HG03571 (cell line): ENCODE data around the gene SUMO2.
"Not testable (repeated sequence)": the region's sequence is repeated elsewhere in the genome, so short reads cannot be mapped to it uniquely, and the experiment has no call there.

ENCODE experiments used
- ATAC-seq: cut with Tn5 transposase; IDR thresholded peaks from one replicate; pipeline ENCODE4 v1.9.1; 2021; ENCODE audit not compliant: unreplicated experiment

The SUMO2 gene

DNA sequence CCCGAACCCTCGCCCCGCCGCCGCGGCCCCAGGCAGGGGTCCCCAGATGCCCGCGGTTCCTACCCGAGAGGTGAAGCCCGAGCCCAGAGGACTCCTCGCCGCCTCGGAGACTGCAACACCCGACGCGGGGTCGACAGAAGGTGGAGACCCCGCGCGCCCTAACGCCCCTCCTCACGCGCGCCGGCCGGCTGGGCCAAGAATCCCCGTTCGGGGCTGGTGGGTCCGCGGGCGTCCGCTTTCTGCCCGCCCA is 515 bp downstream of the SUMO2 start:
- ATAC-seq: no peak

DNA sequence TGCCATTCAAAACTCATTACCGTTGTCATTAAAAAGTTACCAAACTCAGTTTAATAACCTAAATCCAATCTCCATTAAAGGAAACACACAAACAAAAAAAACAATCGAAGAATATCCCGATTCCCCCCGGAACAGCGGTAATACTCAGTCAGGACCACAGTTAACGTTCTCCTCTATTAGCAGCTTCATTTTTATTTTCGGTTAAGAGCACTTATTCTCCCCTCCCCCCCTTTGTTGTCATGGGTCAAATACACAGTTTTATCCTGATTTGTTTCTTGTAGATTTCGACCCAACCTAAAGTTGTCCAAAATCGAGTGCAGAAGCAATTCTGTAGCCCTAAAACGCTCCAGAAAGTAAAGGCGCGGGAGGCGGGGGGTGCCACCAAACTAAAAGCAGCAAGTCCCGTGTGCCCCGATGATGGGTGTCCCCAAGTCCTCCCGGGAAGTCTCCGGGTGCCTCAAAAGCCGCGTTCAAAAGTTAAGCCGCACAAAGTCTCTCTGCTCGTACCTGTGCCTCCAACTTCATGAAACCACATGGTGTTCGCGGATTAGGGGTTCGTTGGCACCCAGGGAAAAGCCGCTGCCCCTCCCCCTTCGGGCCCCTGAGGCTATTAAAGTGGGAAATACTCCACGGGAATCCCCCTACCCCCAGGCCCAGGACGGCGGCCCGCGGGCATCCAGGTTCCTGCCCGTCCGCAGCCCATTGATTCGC is 996 bp downstream of the SUMO2 start:
- ATAC-seq: peak; percentile 16

DNA sequence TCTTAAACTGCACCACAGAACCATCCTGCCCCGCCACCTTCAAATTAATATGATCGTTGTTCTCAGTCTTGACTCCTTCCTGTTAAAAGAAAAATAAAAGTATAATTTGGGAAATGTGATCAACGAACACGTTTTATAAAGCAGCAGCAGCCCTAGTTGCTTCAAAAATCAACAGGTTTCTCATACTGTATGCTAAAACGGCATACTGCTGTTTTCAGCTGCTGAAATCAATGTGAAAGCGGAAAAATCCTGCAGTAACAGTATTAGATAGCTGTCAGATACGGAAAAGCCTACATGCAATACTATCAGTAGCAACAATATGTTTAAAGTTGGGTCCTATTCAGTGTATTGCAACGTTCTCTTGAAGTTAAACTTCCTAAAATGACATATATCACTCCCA is 1.6 kb downstream of the SUMO2 start:
- ATAC-seq: no peak

DNA sequence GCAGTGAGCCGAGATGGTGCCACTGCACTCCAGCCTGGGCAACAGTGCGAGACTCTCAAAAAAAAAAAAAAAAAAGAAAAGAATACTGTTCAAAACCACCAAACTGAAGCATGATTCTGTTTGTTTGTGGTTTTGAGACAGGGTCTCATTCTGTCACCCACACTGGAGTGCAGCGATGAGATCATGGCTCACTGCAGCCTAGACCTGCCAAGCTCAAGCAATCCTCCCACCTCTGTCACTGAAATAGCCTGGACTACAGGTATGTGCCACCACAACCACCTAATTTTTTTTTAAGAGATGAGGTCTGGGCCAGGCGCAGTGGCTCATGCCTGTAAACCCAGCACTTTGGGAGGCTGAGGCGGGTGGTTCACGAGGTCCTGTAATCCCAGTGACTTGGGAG is 4.3 kb downstream of the SUMO2 start:
- ATAC-seq: no peak

DNA sequence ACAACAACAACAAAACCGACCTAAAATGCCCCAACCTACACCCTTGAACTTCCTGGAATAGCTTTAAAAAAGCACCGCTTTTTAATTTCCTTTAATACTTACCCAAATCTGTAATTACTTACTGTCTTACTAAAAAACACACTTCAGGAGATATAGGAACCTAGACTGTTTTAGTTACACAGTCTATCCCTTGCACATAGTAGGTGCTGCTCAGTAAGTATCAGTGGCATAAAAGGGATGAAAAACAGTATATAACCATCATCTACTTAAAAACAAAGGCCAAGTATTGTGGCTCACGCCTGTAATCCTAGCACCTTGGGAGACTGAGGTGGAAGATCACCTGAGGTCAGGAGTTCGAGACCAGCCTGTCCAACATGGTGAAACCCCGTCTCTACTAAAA is 6.1 kb downstream of the SUMO2 start:
- no peak for ATAC-seq

DNA sequence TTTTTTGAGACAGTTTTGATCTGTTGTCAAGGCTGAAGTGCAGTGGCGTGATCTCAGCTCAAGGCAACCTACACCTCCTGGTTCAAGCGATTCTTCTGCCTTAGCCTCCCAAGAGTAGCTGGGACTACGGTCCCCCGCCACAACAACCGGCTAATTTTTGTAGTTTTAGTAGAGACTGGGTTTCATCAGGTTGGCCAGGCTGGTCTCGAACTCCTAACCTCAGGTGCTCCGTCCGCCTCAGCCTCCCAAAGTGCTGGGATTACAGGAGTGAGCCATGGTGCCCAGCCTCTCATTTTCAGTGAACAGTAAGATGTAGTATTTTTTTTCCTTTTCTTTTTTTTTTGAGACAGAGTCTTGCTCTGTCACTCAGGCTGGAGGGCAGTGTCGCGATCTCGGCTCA is 7.8 kb downstream of the SUMO2 start:
- ATAC-seq: no peak

DNA sequence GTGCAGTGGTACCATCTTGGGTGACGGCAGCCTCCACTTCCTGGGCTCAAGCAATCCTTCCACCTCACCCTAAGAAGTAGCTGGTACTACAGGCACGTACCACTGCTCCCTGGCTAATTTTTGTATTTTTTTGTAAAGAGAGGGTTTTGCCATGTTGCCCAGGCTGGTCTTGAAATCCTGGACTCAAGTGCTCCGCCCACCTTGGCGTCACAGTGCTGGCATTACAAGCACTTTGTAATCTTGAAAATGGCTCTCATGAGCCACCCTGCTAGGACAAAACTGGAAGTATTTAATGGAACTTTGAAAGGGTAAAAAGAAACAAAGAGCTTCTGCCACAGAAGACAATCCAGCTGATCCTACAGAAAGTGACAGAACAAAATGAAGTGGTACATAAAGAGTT is 9.2 kb downstream of the SUMO2 start:
- ATAC-seq: no peak

DNA sequence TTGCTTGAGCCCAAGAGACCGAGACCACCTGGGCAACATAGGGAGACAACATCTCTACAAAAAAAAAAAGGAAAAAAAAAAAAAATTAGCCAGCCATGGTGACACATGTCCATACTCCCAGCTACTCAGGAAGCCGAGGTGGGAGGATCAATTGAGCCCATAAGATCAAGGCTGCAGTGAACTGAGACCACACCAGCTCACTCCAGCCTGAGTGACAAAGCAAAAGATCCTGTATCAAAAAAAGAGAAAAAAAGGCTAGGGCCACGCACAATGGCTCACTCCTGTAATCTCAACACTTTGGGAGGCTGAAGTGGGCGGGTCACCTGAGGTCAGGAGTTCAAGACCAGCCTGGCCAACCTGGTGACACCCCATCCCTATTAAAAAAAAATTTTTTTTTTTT is 13.8 kb downstream of the SUMO2 start:
- no peak for ATAC-seq

DNA sequence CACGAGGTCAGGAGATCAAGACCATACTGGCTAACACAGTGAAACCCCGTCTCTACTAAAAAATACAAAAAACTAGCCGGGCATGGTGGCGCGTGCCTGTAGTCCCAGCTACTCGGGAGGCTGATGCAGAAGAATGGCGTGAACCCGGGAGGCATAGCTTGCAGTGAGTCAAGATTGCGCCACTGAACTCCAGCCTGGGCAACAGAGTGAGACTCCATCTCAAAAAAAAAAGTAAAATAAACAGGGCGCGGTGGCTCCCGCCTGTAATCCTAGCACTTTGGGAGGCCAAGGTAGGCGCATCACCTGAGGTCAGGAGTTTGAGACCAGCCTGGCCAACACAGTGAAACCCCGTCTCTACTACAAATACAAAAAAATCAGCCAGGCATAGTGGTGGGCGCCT is 18.2 kb downstream of the SUMO2 start:
- ATAC-seq: not testable (repeated sequence)

DNA sequence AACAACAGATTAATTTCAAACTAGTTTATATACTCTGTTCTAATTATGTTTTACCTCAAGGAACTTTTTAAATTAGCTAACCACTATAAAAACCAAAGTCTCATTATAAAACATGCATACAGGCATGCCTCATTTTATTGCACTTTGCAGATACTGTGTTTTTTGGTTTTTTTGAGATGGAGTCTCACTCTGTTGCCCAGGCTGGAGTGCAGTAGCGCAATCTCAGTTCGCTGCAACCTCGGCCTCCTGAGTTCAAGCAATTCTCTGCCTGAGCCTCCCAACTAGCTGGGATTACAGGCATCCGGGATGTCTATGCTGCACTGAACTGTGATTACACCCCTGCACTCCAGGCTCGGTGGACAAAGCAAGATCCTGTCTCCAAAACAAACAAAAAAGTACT is 19.7 kb downstream of the SUMO2 start:
- ATAC-seq: no peak

DNA sequence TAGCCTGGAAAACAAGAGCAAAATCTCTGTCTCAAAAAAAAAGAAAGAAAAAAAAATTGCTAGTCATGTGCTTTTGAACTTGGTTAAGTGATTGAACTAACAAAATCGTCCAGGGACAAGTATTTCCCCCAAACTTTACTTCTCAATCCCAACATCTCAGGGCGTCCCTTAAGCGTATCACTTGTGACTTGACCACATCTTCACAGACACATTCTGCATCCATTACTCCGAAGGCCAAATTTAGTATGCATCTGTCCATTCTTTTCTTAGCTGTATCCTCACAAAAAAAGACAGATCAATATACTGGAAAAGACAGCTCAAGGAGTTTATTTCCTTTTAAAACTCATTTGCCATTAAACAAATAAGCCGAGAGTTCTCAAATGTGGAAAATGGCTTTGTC is 22.5 kb downstream of the SUMO2 start:
- ATAC-seq: no peak

DNA sequence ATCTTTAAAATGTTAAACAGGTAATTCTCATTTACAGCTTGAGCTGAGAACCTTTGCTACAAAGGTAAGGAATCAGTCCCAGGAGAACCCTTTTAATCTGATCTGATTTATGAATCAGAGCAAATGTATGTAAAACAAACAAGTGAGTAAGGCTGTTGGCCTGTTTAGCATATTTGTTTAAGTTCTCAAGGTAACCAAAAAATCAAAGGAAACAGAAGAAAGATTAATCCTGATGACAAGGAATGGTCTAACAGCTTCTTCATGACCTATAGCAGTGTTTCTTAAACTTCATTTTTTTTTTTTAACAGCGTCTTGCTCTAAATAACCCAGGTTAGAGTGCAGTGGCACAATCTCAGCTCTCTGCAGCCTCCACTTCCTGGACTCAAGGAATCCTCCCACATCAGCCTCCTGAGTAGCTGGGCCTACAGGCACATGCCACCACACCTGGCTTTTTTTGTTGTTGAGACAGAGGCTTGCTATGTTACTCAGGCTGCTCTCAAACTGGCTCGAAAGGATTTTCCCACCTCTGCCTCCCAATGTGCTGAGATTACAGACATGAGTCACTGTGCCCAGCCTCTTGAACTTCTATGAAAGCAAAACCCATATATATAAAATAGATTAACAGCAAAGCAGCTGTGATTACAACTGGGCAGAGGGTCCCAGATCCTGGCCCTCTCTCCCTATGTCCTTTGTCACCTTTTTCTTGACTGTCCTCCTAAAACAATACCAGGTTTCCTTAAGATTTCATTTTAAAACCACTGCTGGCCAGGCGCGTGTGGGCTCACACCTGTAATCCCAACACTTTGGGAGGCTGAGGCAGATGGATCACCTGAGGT is 23.3 kb downstream of the SUMO2 start:
- no peak for ATAC-seq

DNA sequence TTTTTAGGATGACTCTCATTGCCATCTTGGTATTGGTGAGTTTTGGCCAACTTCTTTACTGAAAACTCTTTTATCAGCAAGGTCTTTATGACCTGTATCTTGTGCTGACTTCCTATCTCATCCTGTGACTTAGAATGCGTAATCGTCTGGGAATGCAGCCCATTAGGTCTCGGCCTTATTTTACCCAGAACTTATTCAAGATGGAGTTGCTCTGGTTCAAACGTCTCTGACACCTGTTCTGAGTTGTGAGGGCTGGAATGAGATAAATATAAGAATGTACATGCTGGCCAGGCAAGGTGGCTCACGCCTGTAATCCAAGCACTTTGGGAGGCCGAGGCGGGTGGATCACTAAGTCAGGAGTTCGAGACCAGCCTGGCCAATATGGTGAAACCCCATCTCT is 24.3 kb downstream of the SUMO2 start:
- not testable (repeated sequence) for ATAC-seq

DNA sequence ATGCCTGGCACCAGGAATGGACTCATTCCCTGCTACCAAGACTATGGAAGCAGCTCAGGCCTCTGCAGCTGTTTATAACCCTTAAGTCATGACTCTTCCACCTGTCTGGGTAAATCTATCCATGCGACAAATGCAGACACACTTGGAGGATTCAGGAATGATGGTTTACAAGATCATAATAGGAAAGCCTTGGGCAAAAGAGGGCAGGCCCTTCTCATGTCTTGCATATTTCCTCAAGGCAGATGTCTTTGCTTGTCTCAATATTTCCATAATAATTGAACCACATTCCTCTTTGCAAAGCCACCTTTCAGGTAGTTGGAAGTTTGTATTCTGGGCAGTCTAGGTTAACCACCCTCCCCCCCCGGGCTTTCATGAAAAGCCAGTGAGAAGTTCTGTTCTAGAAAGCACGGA is 27.6 kb downstream of the SUMO2 start:
- ATAC-seq: no peak

DNA sequence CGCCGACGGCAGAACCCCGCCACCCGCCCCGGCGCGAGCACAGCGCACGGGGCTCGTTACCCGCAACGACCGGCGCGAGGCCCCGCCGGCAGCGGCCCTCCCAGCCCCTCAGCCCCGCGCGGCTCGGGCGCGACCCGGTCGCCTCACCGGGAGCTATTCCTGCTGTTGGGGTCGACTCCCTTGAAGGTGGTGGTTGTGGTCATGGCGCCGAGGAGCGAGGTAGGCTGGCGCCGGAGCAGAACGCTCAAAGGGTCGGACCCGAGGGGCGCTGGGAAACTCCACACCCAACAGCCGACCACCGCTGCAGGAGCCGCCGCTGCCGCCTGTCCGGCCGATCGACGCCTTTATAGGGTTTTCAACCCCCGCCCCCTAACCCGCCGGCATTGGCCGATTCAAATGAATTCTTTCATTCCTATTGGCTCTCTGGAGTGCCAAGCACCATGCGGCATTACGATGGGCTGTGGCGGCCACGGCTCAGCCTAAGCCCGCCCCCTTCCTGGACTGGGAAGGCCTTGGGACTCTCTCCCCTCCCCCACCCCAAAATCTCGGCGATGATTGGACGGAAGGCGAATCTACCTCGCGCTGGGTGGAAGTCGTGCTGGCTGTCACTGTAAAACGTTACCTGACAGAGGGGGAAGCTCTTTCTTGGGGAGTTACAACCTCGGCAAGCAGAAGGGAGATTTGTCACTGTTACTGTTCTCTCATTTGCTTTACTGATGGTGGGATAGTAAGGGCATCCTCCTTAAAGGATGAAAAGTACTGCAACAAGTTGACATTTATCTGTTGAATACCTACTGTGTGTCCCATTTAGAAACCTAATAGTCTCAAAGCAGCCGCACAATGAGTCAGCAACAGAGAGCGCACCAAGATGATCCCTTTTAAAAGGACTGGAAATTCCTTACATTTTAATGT is 28.3 kb downstream of the SUMO2 start, which contains the start of gene JPT1:
JPT1 (minus strand) TSS at position 318 of the 912 bp plus-strand sequence; CDS start at position 203, 115 bp downstream.
- ATAC-seq: peak; percentile 96

DNA sequence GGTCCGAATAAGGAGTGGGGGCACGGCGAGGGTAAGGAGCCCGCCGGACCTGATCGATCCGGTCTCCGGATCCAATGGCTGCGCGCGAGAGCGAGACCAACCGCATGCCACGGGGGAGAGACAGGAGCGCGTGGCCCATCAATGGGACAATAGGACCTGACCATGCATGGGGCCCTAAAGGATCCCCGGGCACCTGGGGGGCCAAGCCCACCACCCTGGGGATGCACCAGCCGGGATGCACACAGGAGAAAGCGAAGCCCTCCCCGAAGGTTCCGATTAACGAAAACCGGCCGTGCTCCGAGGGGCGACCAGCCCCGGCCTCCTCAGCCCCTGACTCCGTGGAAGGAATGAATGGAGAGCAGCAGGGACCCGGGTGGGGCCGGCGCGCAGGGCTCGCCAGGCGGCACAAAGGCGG is 29.0 kb downstream of the SUMO2 start:
- peak; percentile 3 for ATAC-seq

DNA sequence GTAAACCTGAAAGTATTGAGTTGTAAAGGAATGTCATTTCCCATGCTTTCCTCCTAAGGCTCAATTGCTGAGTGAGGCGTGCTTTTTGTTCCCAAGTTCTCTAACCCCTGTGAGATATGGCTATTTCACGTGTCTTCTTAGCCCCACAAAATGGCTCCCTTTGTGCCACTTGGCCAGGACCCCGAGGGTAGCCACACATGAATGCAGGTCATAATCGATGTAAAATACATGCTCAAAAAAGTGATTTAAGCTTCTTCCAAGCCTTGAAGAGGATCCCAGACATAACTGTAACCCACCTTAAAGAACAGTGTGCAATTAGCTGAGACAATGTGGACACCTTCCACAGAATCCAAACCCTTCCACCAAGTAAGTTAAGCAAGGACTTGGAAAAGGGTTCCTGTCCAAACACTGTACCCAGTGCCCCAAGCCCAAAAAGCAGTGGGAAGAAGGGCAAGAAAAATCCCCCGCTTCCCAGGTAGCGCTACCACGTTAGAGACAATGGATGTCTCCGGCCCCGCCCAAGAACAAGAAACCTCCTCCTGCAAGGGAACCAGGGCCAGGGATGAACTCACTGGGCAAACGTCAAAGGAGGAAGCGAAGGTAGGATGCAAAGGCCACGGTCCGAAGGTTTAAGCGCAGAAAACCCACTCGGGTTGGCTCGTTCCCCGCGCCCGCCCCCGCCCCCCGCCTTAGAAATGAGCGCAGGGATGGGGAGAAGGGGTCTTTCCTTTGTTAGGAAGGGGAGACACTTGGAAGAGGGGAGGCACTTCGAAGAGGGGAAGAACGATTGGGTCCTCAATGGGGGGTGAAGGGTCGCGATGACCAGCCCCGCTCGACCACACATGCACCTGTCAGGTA is 29.6 kb downstream of the SUMO2 start:
- ATAC-seq: no peak

DNA sequence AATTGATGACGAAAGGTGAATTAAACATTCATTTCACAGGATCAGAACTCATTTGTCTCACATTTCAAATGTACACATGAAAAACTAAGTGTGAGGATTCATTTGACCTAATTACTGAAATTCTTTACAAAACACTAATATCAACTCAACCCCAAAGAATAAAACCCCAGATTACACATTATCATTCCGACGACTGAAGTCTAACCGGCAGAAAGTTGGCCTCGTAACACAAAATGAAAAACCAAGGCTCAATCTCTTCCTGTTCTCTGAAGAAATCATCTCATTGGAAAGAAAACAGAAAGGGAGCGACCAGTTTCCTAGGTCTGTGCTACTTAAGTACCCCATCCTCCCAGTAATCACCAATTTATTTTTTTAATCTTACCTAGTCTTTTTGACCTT is 30.2 kb downstream of the SUMO2 start:
- ATAC-seq: no peak

DNA sequence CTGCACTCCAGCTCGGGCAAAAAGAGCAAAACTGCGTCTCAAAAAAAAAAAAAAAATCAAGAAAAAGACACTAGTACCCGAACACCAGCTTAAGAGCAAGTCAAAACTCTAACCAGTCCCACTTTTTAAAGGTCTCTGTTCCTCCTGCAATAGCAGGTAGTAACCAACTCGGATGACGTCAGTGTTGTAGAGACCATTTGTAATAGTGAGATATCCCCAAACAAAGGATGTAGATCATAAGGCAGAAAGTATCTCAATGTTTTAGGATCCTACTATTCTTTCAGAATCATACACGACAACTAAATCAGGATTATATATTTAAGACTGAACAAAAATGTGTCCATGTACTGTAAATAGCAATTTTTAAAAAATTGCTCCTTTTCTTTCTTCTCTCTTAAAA is 30.8 kb downstream of the SUMO2 start:
- no peak for ATAC-seq

DNA sequence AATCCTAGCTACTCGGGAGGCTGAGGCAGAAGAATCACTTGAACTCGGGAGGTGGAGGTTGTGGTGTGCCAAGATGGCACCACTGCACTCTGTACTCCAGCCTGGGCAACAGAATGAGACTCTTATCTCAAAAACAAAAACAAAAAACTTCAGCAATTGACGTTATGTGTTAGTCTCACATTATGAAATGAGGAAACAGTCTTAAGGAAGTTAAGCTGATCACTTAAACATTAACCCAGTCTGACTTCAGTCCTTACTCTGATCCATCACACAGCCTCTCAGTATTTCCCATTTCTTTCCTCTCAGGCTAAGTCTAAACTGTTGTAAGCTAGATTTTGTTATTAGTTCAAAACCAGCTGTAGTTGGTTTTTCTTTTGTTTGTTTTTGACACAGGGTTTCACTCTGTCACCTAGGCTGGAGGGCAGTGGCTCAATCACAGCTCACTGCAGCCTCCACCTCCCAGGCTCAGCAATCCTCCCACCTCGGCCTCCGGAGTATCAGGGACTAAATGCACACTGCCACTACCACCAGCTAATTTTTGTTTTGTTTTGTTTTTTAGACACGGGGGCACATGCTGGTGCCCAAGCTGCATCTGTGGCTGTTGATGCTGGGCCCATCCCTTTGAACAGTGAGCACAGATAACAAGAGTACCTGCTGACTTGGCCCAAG is 34.7 kb downstream of the SUMO2 start:
- ATAC-seq: no peak
